Aorta (tissue), 4 donors: ENCODE data around the gene NDUFAF5. TPM values are rescaled to one million over a fixed set of nuclear protein-coding genes. Genes with fewer than 3 reads are reported as not detected.

Source experiments
- polyA plus RNA-seq, 2 donors: library from polyadenylated mRNA; stranded (reverse); fragments of 200-250 nt; gene quantifications; one replicate each; pipeline ENCODE4 v1.2.3, GENCODE V29; 2013
- total RNA-seq, 2 donors: library from RNA; stranded (reverse); fragmentation: NEBNext Ultra II Directional; extraction: Animal tissue kit (Norgen Biotek cat#: 25700); gene quantifications; one replicate each; pipeline ENCODE4 v1.2.1, GENCODE V29; 2021
- donor health status: healthy with polysubstance abuse.
- donor health status: Bipolar disorder and iron deficiency.
- donor health status: DM: no; HTN: no; CAD: no.
- donor health status: DM: yes; HTN: yes; CAD: no.

The NDUFAF5 gene
- total and polyA plus RNA-seq, 4 donors, result 23.5 to 27.0 (median 25.0) TPM

Other genes with a start within 250 kb of the NDUFAF5 start
- 10 to 100 TPM; 32.8 to 74.6 TPM for gene TASP1, start 146.1 kb upstream of the NDUFAF5 start, total RNA-seq
- gene TASP1, start 146.1 kb upstream of the NDUFAF5 start, polyA plus RNA-seq, result 10 to 100 TPM; 13.2 to 18.9 TPM
- gene ESF1, start 109 bp upstream of the NDUFAF5 start, total RNA-seq, result 10 to 100 TPM; 14.3 to 18.2 TPM
- 10 to 100 TPM in 1 of 2 donors, 1 to 10 TPM in 1; 6.8 to 14.4 TPM for gene ESF1, start 109 bp upstream of the NDUFAF5 start, polyA plus RNA-seq
- 1 to 10 TPM in 1 of 2 donors, not detected in 1; 6.3 TPM for gene SEL1L2, start 205.6 kb downstream of the NDUFAF5 start, total RNA-seq
- gene SEL1L2, start 205.6 kb downstream of the NDUFAF5 start, polyA plus RNA-seq, result under 1 TPM in 1 of 2 donors, not detected in 1; 0.95 TPM
- 10 to 100 TPM in 1 of 2 donors, 1 to 10 TPM in 1; 6.2 to 11.2 TPM for gene MACROD2, start 210.5 kb downstream of the NDUFAF5 start, total RNA-seq
- 1 to 10 TPM in 1 of 2 donors, under 1 TPM in 1; 0.90 to 3.4 TPM for gene MACROD2, start 210.5 kb downstream of the NDUFAF5 start, polyA plus RNA-seq